SKM-1 (cell line): Measurements from ENCODE around the gene CNTNAP5.

Experiments used
- DNase-seq: peaks from one replicate; lab custom pipeline; 2025; ENCODE audit not compliant: unreplicated experiment; lab: John Stamatoyannopoulos, UW

The CNTNAP5 gene

GRCh38 chr2:124666976-124667375 is 641.9 kb downstream of the CNTNAP5 start:
- DNase-seq: no peak

GRCh38 chr2:124668161-124668560 is 643.1 kb downstream of the CNTNAP5 start:
- DNase-seq: no peak

- no peak for DNase-seq
Observed at GRCh38 chr2:124670187-124670586, 645.1 kb downstream of the CNTNAP5 start.

- DNase-seq: no peak
Observed at GRCh38 chr2:124678043-124678442, 653.0 kb downstream of the CNTNAP5 start.

- no peak for DNase-seq
Observed at GRCh38 chr2:124683536-124684428, 658.7 kb downstream of the CNTNAP5 start.

- DNase-seq: no peak
Observed at GRCh38 chr2:124689348-124689747, 664.3 kb downstream of the CNTNAP5 start.

GRCh38 chr2:124692216-124692615 is 667.1 kb downstream of the CNTNAP5 start:
- no peak for DNase-seq

GRCh38 chr2:124692707-124693106 is 667.6 kb downstream of the CNTNAP5 start:
- no peak for DNase-seq

GRCh38 chr2:124693156-124693555 is 668.1 kb downstream of the CNTNAP5 start:
- DNase-seq: no peak

GRCh38 chr2:124698979-124699565 is 674.0 kb downstream of the CNTNAP5 start:
- no peak for DNase-seq

- no peak for DNase-seq
Observed at GRCh38 chr2:124702777-124703176, 677.7 kb downstream of the CNTNAP5 start.

- no peak for DNase-seq
Observed at GRCh38 chr2:124704071-124704925, 679.2 kb downstream of the CNTNAP5 start.

- DNase-seq: no peak
Observed at GRCh38 chr2:124708661-124709060, 683.6 kb downstream of the CNTNAP5 start.

- no peak for DNase-seq
Observed at GRCh38 chr2:124713969-124714368, 688.9 kb downstream of the CNTNAP5 start.

- DNase-seq: no peak
Observed at GRCh38 chr2:124725187-124725586, 700.1 kb downstream of the CNTNAP5 start.

- DNase-seq: no peak
Observed at GRCh38 chr2:124740636-124741035, 715.5 kb downstream of the CNTNAP5 start.

- DNase-seq: no peak
Observed at GRCh38 chr2:124753842-124754241, 728.8 kb downstream of the CNTNAP5 start.

- no peak for DNase-seq
Observed at GRCh38 chr2:124755386-124755785, 730.3 kb downstream of the CNTNAP5 start.

GRCh38 chr2:124756048-124756447 is 731.0 kb downstream of the CNTNAP5 start:
- DNase-seq: no peak

GRCh38 chr2:124762388-124762787 is 737.3 kb downstream of the CNTNAP5 start:
- no peak for DNase-seq

GRCh38 chr2:124763611-124764010 is 738.5 kb downstream of the CNTNAP5 start:
- DNase-seq: no peak

GRCh38 chr2:124774781-124775180 is 749.7 kb downstream of the CNTNAP5 start:
- no peak for DNase-seq
